B cell (primary cell): ENCODE results near the gene EIF3L.

ENCODE experiments used
- EZH2 ChIP-seq: IDR thresholded peaks from 2 replicates; pipeline ENCODE4 v1.6.1; 2012; ENCODE audit warnings: borderline replicate concordance, low read depth, mild to moderate bottlenecking, moderate library complexity, low read length; ENCODE audit not compliant: insufficient read depth, poor library complexity, severe bottlenecking
- TF ChIP-seq, protein P1 (sequence below): fragments of 200-600 bp; IDR thresholded peaks from one replicate; pipeline ENCODE4 v1.8.0; 2022; ENCODE audit warnings: antibody characterized with exemption, mild to moderate bottlenecking

DNA sequence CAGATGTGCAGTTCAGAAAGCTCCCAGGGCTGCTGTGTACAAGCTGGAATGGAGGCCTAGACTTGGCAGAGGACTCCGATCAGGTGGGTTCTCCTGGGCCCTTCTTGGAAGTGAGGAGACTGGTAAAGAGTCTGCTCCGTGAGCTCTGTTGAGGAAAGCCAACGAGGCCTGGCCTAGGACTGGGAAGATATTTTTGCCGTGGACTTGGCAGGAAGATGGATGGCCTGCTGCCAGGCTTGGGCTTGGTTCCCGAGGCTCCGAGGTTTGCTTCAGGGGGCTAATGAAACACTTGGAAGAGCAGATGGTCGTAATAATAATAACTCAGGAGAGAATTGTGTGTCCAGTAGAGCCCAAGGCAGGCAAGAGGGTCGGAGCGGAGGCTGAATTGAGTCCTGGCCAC lies 22.2 kb upstream of the EIF3L start:
- TF ChIP-seq, protein P1, sequence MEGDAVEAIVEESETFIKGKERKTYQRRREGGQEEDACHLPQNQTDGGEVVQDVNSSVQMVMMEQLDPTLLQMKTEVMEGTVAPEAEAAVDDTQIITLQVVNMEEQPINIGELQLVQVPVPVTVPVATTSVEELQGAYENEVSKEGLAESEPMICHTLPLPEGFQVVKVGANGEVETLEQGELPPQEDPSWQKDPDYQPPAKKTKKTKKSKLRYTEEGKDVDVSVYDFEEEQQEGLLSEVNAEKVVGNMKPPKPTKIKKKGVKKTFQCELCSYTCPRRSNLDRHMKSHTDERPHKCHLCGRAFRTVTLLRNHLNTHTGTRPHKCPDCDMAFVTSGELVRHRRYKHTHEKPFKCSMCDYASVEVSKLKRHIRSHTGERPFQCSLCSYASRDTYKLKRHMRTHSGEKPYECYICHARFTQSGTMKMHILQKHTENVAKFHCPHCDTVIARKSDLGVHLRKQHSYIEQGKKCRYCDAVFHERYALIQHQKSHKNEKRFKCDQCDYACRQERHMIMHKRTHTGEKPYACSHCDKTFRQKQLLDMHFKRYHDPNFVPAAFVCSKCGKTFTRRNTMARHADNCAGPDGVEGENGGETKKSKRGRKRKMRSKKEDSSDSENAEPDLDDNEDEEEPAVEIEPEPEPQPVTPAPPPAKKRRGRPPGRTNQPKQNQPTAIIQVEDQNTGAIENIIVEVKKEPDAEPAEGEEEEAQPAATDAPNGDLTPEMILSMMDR: no peak
- TF ChIP-seq EZH2: no peak
